Anterior cingulate cortex (tissue), 58 donors: ENCODE data around the gene CAMK2G.
"Not testable (repeated sequence)": the region's sequence is repeated elsewhere in the genome, so short reads cannot be mapped to it uniquely, and the experiment has no call there.

Experiments
- DNase-seq, 58 donors: peaks; one replicate each; lab custom pipeline; 2025; lab: John Stamatoyannopoulos, UW

The CAMK2G gene

DNA sequence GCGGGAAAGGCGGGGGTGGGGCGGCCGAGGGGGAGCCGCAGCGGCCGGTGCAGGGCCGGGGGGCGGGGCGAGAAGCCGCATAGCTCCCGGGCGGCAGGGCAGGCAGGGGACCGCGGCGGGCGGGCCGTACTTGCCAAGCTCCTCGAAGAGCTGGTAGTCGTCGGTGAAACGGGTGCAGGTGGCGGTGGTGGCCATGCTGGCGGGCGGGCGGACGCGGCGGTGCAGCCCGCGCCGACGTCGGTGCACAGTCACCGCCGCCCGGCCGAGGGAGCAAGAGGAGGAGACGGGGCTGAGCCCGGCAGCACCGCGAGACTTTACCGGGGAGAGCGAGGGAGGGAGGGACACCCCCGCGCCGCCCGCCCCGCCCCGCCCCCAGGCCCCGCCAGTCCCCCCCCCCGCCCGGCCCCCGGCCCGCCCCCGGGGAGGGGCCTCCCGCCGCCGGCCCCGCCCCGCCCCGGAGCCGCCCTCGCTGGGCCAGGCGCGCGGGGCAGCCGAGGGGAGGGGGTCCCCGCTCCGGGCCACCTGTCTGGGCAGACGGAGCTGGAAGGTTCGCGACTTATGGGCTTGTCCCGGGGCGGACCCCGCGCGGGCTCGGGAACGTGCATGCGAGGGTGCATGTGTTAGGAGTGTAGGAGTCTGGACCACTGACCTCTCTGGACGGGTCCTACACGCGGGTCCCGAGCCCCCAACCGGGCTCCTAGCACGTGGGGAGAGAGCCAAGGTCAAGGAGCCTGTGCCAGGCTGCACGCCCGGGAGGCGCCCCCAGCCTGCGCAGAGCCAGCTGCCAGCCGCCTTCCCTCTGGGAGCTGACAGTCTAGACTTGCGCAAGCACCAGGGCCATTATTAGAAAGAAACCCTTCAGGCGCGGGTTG, at the start of gene CAMK2G:
Gene CAMK2G (minus strand): TSS at position 289 of the 872 bp plus-strand sequence. CDS start 94 bp downstream, at position 195.
- DNase-seq = peak in 54 of 58 donors; percentile 24 to 87 (median 62)

DNA sequence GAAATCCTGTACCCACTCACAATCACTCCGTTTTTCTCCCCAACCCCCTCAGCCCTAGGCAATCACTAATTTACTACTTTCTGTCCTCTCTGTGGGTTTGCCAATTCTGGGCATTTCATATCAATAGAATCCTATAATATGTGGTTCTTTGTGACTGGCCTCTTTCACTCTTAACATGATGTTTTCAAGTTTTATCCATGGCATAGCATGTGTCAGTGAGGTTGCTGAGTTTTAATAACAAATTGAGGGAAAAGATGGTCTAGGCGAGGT, 48.4 kb upstream of the CAMK2G start:
- DNase-seq = no peak

DNA sequence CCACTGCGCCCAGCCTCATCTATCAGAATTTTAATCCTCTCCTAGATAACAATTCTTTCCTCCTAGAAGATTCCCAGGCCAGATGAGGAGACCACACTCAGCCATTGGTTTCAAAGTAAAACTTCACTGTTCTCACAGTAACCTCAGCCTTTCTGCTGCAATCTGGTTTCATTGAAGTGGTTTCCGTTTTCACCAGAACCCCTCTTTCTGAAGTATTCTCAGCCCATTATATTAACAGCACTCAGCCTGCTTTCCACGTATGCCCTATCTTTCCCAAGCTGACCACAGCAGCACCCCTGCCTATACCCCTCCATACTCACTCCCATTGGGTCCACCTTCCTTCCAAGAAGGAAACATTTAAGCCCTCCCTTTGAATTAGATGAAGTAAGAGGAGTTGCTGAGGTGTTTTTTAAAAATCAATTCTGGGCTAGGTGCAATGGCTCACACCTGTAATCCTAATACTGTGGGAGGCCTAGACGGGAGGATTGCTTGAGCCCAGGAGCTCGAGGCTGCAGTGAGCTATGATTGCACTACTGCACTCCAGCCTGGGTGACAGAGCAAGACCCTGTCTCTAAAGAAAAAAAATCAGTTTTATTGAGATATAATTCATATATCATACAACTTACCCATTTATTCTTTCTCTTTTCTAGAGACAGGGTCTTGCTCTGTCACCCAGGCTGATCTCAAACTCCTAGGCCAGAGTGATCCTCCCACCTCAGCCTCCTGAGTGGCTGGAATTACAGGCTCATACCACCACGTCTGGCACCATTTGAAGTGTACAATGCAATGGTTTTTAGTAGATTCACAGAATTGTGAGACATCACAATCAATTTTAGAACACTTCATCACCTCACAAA, 47.9 kb upstream of the CAMK2G start:
- no peak for DNase-seq

GRCh38 chr10:73920089-73920488, 45.7 kb upstream of the CAMK2G start:
- DNase-seq = peak in 2 of 58 donors; percentile 8 to 17

GRCh38 chr10:73919481-73919880, 45.1 kb upstream of the CAMK2G start:
- DNase-seq = not testable (repeated sequence)

- DNase-seq = no peak
Observed at GRCh38 chr10:73917566-73918305, 43.4 kb upstream of the CAMK2G start.

DNA sequence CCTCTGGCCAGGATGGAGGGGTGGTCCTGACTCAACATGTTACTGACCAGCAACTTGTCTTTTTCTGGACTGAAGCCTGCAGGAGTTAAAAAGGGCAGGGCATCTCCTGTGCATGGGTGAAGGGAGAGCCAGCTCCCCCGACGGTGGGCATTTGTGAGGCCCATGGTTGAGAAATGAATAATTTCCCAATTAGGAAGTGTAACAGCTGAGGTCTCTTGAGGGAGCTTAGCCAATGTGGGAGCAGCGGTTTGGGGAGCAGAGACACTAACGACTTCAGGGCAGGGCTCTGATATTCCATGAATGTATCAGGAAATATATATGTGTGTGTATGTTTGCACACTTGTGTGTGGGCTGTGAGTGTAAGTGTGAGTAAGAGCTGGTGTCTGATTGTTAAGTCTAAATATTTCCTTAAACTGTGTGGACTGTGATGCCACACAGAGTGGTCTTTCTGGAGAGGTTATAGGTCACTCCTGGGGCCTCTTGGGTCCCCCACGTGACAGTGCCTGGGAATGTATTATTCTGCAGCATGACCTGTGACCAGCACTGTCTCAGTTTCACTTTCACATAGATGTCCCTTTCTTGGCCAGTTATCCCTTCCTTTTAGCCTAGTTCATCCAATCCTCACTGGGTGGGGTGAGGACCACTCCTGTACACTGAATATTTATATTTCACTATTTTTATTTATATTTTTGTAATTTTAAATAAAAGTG, 42.6 kb upstream of the CAMK2G start:
- DNase-seq = no peak

DNA sequence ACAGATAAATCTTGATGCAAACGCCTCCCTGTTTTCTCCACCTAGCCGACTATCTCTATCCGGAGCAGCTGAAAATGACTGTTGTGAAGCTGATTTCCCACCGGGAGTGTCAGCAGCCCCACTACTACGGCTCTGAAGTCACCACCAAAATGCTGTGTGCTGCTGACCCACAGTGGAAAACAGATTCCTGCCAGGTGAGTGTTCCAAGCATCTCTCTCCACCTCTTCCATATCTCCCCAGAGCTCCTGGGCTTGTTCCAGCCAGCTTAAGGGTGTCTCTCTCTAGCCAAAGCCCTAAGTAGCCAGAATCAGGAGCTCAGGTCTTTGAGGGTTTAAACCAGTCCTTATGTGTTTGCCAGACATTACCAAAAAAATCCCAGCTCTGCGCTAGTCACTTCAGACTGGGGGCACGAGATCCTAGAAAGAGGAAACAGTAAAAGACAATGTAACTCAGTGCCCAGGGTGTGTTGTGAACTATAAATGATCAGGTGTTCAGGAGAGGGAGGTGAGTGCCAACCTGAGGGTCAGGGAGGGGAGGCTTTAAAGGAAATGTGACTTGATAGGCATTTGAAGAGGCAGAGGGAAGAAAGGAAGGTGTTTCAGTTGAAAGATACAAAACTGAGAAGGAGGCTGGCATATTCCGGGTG, 41.0 kb upstream of the CAMK2G start:
- no peak for DNase-seq

DNA sequence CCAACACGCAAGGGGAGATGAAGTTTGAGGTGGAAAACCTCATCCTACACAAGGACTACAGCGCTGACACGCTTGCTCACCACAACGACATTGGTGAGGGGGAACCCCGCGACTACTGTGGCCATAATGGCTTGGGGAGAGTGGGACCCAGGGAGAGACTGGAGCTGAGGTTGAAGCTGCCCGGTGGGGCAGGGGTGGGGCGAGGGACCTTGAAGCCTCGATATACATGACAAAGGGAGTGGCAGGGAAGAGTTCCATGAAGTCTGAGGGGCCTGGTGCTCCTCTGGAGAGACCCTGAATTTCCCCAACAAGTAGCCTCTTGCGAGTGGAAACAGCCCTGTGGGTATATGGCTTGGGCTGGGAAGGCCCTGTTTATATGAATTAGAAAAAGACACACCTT, 39.7 kb upstream of the CAMK2G start:
- DNase-seq = no peak

DNA sequence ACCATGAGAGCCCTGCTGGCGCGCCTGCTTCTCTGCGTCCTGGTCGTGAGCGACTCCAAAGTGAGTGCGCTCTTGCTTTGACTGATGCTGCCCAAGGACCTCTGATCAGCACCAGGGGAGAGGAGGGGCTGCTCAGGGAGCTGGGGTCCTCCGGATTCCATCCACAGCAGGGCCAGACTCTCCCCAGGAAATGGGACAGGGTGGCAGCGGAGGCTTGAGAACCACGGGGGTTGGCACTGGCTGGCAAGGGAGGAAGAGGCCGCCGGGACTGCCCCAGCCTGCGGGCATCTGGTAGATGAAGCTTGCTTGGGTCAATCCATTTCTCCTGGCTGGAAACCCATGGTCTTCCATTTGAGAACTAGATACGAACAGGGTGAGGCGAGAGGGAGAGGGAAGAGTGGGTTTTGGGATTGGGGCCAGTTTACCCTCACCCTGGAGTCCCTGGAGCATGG, 37.2 kb upstream of the CAMK2G start:
- DNase-seq = no peak

GRCh38 chr10:73910764-73911552, 36.6 kb upstream of the CAMK2G start, which contains the start of gene PLAU:
Gene PLAU (plus strand): TSS chr10:73911132. CDS start chr10:73911556, 424 bp downstream.
- peak in 7 of 58 donors; percentile 7 to 29 (median 11) for DNase-seq

- DNase-seq = no peak
Observed at GRCh38 chr10:73910401-73910763, 36.0 kb upstream of the CAMK2G start.

- DNase-seq = no peak
Observed at GRCh38 chr10:73909540-73910115, 35.3 kb upstream of the CAMK2G start.

- DNase-seq = no peak
Observed at GRCh38 chr10:73908853-73909539, 34.6 kb upstream of the CAMK2G start.

DNA sequence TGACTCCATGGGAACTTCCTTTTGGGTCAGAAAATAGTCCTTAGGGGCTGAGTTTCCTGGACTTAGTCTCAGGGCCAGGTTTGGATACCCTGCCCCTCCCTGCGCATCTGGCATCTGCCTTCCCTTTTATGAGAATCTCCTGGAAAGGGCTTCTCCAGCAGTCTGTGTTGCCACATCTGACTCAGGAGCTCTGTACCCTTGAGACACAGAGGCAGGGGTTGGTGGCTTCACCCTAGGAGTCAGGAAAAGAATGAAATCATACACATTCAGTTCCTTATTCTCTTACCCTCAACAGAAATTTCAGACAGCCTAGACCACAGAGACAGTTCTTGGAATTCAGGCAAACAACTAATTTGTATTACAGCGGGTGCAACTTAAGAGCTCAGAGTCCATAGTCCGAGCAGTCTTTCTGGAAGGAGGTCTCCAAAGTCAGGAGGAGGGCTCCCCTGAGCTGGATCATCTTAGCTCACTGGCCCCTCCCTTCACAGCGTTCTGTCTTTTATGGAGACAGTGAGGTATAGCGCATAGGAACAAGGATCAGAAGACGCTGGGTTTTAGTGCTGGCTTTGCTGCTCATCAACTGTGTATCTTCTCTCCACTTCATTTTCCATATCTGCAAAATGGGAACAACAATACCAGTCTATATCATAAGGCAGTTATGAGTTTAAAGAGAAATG, 33.6 kb upstream of the CAMK2G start:
- peak in 1 of 58 donors; percentile 9 for DNase-seq

- DNase-seq = peak in 1 of 58 donors; percentile 27
Observed at GRCh38 chr10:73906524-73907447, 32.4 kb upstream of the CAMK2G start.
